Epithelial cell of esophagus (primary cell): ENCODE results near the gene HMGB4.
A peak's percentile ranks its signal among the peaks of the same experiment; 100 is the strongest.

Source experiments
- DNase-seq: peaks from one replicate; pipeline ENCODE4 v3.0.0; 2010; ENCODE audit warnings: low read depth
- H3K4me3 ChIP-seq: 2 replicates; pipeline ENCODE4 v1.5.1; 2011; ENCODE audit warnings: mild to moderate bottlenecking, low read length, control low read depth
- CTCF ChIP-seq: IDR thresholded peaks from 2 replicates; pipeline ENCODE4 v1.5.1; 2011; ENCODE audit warnings: low read depth, mild to moderate bottlenecking, low read length, control low read depth, inconsistent platforms; ENCODE audit not compliant: insufficient read depth; ENCODE audit errors: missing control alignments

HMGB4 gene

GRCh38 chr1:33902486-33903209 lies 38.8 kb downstream of the HMGB4 start:
- TF ChIP-seq CTCF: no peak
- no peak for DNase-seq
- no peak overlapping the region for H3K4me3 ChIP-seq

DNA sequence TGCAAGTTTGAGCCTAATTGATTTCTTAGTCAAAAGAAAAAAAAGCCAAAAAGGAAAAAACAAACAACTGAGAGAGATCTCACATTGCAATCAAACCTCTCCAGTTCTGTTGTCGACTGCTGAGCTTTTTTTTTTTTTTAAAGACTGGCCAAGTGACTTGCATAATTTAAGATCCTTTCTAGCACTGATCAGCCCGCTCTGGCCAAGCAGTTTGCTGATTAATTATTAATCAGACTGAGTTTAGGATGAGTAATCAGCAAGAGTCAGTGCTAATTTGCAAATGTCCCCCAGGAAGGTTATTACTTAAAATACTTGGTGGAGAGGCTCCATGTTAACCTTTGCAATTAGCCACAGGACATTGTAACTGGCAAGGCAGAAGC lies 39.3 kb downstream of the HMGB4 start:
- TF ChIP-seq CTCF: no peak
- no peak overlapping the region for H3K4me3 ChIP-seq
- DNase-seq: peak; percentile 6

DNA sequence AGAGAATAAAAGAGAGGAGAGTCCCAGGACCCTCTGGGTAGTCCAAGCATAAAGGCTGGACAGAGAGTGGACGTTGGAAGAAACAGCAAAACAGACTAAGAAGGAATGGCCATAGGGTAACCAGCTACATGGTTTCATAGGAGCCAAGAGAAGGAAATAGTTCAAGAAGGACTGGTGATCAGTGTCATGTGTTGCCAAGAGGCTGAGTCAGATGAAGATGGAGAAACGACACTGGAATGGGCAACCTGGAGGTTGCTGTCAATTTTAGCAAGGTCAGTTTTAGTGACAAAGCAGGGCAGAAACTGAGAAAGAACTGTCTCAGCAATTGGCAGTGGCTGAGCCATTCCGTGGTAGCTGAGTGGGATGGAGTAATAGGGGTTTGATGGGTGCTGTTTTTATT lies 41.4 kb downstream of the HMGB4 start:
- no peak for DNase-seq
- no peak overlapping the region for H3K4me3 ChIP-seq
- TF ChIP-seq CTCF: no peak

GRCh38 chr1:33906156-33906555 lies 42.3 kb downstream of the HMGB4 start:
- no peak for TF ChIP-seq CTCF
- DNase-seq: no peak

GRCh38 chr1:33908324-33908956 lies 44.6 kb downstream of the HMGB4 start:
- H3K4me3 ChIP-seq: no peak overlapping the region

More at GRCh38 chr1:33906156-33906555, 42.3 kb downstream of the HMGB4 start:
- no peak overlapping the region for H3K4me3 ChIP-seq

More at GRCh38 chr1:33908324-33908956, 44.6 kb downstream of the HMGB4 start:
- no peak for TF ChIP-seq CTCF
- no peak for DNase-seq
